HS-5 (cell line): Measurements from ENCODE around the gene OLFML1.

ENCODE experiments used
- DNase-seq: peaks from one replicate; pipeline ENCODE4 v3.0.0-alpha.2; 2012; ENCODE audit warnings: low read depth

The OLFML1 gene

DNA sequence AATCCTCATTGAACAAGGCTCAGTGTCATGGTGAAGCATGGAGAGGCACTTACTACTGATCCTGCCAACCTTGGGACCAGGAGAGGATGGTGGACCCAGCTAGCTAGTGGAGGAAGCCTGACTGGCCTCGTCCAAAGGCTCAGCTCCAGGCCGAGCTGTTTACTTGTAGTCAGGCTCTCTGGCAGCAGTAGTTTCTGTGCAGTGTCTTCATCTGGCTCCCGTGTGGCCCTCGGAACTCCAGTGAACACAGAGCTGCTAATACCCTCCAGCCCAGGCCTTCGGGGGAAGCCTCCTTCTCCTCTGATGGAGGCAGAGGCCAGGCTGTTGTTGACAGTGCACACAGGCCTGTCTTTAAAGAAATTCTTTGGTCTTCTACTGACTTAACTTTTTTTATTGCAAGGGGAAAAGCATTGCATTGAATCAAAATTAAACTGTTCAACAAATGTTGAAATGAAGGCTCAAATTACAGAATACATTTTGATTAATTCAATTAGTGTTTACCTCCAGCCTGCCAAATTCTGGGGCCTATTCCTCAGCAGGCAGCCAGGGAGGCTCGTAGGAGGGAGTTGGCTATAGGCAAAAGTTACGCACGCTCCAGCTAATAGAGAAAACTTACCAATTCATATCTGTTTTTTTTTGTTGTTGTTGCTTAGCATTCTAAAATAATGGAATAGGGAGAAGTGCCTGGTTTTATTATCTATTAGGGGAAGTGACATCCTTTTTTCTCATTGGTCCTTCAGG is 47.3 kb downstream of the OLFML1 start:
- no peak for DNase-seq

DNA sequence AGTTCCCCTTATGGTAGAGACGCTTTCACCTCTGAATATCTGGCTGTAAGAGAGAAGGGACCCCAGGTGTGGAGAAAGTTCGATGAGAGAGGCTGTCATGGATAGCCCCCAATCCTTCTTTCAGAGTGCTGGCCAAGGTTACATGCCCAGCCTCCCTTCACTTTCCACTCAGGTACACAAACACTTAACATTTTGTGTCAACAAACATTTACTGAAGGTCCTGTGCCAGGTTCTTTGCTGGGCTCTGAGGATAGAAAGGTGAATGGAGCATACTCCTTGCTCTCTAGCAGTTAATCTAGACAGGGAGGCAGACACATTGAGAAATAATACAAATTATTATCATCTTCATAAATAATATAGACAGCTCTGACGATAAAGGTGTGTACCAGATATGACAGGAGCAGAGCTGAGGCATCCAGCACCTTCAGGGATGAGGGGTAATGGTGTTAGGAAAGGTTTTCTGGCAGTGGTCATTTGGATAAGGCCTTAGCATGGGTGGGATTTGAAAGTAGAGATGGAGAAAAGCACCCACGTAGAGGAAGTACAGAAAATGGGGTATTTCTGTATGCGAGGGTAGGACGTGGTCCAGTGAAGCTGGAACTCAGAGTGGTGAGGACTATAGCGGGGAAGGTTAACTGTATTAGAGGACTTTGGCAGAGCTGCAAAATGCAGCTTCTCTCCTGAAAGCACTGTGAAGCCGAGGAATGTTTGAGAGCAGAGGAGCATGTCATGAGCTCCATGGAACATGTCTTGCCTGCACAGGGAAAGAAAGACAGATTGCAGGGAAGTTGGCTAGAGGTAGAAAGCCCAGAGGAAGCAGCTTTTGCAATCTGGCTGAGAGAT is 48.1 kb downstream of the OLFML1 start:
- no peak for DNase-seq

- no peak for DNase-seq
Measured at GRCh38 chr11:7534042-7534378, 48.7 kb downstream of the OLFML1 start.

DNA sequence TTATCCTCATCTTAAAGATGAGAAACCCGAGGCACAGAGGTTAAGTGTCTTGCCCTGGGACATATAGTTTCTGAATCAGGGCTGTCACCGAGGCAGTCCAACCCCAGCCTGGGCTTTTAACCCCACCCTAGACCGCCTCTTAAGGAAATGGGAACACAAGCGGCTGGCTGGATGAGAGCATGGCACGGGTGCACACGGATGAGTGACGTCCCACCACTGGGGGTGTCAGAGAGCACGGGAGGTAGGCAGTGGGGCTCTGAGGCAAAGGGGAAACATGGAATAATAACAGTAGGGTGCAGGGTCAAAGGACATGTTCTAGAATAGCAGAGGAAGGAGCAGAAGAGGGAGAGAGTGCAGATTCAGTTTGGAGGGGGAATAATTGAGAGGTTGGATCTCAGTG is 50.8 kb downstream of the OLFML1 start:
- DNase-seq, result no peak

- no peak for DNase-seq
Measured at GRCh38 chr11:7537265-7537664, 52.0 kb downstream of the OLFML1 start.

GRCh38 chr11:7538031-7538430 is 52.7 kb downstream of the OLFML1 start:
- DNase-seq, result no peak

DNA sequence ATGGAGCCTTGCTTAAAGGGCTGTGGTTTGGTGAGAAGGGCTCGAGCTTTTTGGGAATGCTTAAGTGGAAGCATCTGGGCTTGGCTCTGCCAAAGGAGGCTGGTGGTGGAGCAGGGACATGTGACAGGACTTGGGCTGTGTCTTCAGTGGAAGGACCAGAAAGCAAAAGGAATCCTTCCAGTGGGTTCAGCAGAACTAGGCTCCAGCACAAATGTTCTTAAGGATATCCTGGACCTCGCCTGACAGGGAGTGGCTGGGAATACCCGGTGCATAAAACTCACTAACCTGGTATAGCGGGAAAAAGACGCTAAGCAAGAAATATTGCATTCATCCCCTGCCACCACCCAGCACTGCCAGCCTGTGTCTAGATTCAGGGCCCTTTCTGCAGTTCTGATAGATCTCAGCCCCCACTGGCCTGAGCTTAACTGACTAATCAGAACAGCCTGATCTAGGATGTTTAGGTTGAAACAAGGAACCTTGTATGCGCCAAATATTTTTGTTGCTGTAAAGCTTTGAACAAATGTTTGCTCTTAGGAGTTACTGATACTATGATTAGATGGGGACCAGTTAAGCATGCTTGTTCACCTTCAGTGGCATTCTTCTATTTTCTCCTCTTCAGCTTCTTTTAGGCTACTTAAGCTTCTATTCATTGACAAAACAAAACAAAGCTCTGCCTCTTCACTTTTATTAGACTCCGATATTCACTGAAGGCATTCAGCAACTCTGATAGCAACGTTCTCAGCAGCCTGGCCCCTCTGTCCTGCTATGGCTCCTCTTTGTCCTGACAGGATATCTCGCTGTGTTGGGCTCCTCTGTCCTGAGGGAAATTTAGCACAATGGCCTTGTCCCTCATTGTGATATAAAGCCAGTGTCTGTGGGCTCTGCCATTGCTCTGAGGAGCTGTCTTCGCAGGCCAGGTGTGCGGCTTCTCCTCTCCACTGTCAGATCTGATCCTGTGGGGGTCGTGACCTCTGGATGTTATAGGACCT is 53.5 kb downstream of the OLFML1 start:
- DNase-seq, result no peak

GRCh38 chr11:7540830-7541555 is 55.7 kb downstream of the OLFML1 start:
- no peak for DNase-seq

DNA sequence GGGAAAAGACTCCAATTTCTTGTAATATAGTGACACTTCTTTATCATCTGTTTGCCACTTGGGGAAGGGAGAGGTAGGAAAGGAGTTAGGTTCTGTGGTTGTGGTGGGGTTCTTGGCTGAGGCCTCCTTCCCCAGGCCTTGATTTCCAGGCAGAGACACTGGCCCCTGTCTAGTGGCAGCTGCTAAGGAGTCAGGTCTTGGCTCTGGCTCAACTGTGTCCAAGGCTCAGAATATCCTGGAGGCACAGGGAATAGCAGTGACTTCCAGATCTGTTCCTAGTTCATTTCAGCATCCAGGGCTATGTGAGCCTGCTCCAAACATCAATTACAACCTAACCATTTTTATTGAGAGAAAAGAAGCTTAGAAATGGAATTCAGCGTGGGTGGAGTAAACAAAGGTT is 58.0 kb downstream of the OLFML1 start:
- DNase-seq, result no peak

- no peak for DNase-seq
Measured at GRCh38 chr11:7544021-7544420, 58.7 kb downstream of the OLFML1 start.

- no peak for DNase-seq
Measured at GRCh38 chr11:7545611-7546010, 60.3 kb downstream of the OLFML1 start.

DNA sequence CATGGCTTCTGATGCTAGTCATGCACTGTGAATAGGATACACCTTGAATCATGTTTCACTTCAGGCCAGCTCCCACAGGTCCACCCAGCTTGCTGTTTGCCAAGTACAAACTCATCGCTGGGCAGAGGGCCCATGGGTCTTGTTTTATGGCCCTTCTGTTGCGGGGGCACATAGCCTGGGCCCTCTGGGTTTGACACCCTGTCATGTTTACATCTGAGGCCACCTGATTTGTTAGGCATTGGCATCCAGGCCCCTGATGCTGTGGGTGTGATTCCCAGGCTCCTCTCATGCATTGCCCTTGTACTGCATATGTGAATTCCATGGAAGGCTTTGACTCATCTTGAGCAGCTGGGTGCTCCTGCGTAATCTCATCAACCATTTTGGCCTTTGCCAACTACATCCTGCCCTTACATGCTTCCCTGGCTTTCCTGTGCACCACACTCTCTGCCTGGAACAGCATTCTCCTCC is 61.1 kb downstream of the OLFML1 start:
- no peak for DNase-seq

DNA sequence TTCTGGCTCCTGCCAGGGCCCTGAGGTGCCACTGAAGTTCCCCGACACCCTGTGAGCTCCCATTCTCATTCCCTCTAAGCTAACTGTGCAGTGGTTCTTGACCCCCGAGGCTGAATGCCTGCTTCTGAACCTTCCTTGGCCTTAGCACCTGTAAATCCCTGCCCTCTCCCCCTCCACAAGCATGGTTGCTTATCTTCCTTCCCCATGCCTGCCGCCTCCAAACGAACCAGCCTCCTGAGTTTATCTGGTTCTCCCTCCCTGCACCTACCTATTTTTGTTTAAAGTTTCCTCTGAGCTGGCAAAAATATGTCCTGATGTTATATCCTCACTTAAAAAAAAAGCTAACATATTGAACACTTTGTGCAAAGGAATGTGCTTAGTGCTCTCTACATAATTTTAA is 62.4 kb downstream of the OLFML1 start:
- DNase-seq, result no peak

GRCh38 chr11:7548659-7549274 is 63.5 kb downstream of the OLFML1 start:
- no peak for DNase-seq

DNA sequence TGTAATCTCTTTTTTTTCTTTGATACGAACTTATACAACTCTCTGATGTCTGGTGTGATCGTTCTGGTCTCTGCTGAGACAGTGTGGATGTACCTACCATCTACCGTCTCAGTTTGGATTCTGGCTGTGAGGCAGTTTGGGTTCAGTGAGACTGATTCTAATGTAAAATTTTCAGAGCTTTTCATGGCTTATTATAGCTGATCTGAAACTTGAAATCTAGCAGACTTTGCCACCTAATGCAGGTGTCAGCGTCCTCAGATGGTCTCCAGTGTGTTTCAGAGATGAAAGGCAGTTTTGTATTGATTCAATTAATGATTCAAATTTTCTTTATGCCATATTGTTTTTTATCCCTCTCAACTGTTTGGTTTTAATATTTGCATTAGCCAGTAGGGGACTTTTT is 64.4 kb downstream of the OLFML1 start:
- no peak for DNase-seq

- DNase-seq, result peak; percentile 83
Measured at GRCh38 chr11:7551571-7551970, 66.3 kb downstream of the OLFML1 start.

GRCh38 chr11:7552666-7553065 is 67.4 kb downstream of the OLFML1 start:
- DNase-seq, result no peak

DNA sequence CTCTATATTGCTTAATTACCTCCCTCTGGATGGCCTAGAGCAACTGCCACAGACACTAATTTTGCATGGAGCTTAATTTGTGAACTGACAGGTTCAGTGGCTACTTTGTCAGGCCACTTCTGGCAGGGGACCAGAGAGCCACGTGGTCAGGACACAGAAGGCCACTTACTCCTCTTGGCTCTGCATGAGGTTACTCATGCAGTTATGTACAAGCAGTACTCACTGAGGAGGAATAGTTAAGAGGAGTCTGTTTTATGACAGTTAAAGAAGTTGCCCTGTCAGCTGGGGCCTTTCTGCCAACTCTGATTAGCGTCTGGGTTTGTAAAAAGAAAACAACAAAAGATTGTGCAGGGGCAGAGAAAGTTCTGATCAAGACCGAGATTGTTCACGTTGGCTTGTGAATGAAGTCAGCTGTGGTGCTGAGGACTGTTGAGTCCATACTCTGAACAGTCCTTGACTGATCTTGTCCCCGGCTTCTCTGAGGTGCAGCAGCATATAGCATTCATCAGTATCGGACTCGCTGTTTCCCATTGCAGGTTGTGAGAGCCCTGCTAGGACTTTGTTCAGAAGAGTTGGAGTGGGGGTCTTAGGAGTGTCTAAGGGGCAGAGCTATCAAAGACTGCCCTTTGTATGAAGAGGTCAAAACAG is 69.9 kb downstream of the OLFML1 start:
- DNase-seq, result no peak

GRCh38 chr11:7558046-7558445 is 72.7 kb downstream of the OLFML1 start:
- DNase-seq, result no peak

DNA sequence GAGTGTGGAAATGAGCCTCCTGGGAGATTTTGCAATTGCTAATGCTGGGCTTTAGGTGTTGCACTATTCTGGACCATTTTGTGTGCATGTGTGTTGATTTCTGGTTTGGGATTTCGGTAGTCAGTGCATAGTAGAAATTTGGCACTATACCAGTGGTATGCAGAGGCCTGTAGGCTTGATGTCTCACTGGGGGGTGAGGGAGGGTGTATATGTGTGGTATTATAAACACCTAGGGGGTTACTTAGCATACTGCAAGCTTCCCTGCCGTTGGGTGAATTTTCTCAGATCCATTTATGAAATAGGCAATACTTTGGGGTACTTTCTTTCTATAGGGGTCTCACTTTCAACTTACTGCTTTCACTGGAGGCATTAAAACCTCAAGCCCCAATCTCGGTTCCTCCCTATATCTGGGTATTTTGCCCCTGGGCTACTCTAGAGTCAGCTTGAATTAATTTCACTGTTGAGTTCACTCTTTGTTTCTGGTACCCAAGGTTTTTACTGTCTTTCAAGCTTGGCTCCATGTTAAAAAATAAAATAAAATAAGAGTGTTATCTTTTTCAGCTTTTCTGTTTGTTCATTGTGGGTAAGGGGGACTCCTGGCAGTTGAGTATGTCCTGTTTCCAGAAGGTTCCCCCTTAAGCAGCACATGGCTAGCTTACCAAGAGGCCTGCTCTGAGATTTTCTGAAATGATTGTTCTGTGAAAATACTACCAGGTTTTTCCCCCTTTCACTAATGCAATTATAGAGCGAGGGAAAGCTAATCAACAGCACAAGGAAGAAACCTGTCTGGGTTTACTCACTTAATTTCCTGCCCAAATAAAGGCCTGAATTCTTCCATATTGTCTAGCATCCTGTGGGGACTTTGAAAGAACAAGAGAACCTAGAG is 74.3 kb downstream of the OLFML1 start:
- DNase-seq, result no peak
